IPS DF 6.9 (cell line): ENCODE results near the gene ITGA11.

Experiments used
- DNase-seq: peaks from one replicate; pipeline ENCODE4 v3.0.0-alpha.2; 2013; ENCODE audit warnings: low read depth, low spot score
- H3K27ac ChIP-seq: one replicate; pipeline ENCODE4 v1.5.1; 2013; ENCODE audit warnings: low read length, control low read depth
- H3K27me3 ChIP-seq: 2 replicates; pipeline ENCODE4 v1.6.1; 2013; ENCODE audit warnings: mild to moderate bottlenecking, low read length; ENCODE audit not compliant: control insufficient read depth, insufficient read depth
- H3K36me3 ChIP-seq: 2 replicates; pipeline ENCODE4 v1.6.1; 2013; ENCODE audit warnings: low read length; ENCODE audit not compliant: control insufficient read depth, insufficient read depth
- H3K4me1 ChIP-seq: 2 replicates; pipeline ENCODE4 v1.6.1; 2013; ENCODE audit warnings: low read length; ENCODE audit not compliant: control insufficient read depth, insufficient read depth
- H3K4me3 ChIP-seq: 2 replicates; pipeline ENCODE4 v1.5.1; 2013; ENCODE audit warnings: mild to moderate bottlenecking, low read length
- H3K9me3 ChIP-seq: 2 replicates; pipeline ENCODE4 v1.6.1; 2013; ENCODE audit warnings: low read length, inconsistent platforms; ENCODE audit not compliant: control insufficient read depth, insufficient read depth
- WGBS: extraction: QIAGEN DNeasy Blood & Tissue Kit; methylation state at CpG from one replicate; pipeline ENCODE4 v1.1.7; 2013; ENCODE audit warnings: mixed read lengths, missing lambda C conversion rate; ENCODE audit not compliant: insufficient read length, insufficient coverage; 5-methylcytosine and 5-hydroxymethylcytosine counted together

The ITGA11 gene

DNA sequence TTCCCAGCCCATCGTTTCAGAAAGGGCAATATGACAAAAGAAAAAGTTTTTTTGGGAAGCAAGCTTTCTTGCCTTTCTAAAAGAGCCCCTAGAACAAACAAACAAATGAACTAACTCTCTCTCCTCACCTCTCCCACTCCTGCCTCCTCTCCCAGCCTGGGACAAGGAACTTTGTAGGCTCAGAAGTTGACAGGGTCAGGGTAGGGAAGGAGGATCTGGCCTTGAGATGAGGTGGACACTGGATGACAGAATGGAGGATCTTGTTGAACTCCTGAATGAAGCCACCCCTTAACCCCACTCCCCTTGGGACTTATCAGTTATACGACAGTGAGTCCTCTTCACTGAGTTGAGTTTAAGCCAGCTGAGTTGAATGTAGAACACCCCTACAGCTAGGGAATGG, 1.6 kb upstream of the ITGA11 start:
- no CpG with 5 or more reads among the region's 2 CpGs for WGBS
- no peak overlapping the region for H3K4me3 ChIP-seq
- H3K36me3 ChIP-seq = no peaks in the 10 kb centered on the region
- H3K27ac ChIP-seq = no peak overlapping the region
- H3K4me1 ChIP-seq = no peaks in the 10 kb centered on the region
- H3K27me3 ChIP-seq = peaks cover 39% of the 10 kb centered on the region
- no peak for DNase-seq
- H3K9me3 ChIP-seq = no peaks in the 10 kb centered on the region

DNA sequence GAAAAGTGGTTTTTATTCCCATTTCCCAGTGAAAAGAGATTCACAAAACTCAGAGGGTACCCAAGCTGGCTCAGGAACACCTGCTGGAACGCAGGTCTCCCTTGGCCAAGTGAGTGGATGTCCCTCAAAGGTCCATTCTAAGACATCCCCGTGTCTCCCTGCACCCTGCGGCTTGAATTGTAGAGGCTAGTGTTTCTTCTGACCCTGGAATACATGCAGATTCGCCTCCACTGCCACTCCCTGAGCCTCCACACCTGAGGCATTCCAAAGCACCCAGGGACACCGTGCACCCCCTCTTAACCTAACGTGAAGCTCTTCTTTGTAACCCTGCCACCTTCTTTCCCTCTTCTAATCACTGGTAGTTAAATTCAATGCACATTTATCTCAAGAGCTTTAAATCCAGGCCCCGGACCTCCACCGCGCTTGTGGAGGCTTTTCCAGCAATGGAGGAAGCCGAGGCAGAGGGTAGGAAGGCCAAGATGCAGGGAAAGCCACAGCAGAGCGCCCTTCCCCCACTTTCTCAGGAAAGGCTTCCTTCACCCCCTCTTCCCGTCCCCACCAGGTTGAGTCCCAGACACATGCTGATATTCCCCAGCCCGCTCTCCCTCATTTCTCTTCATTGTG, 590 bp upstream of the ITGA11 start:
- peaks cover 39% of the 10 kb centered on the region for H3K27me3 ChIP-seq
- no peak overlapping the region for H3K27ac ChIP-seq
- H3K9me3 ChIP-seq = no peaks in the 10 kb centered on the region
- no peaks in the 10 kb centered on the region for H3K36me3 ChIP-seq
- no CpG with 5 or more reads among the region's 13 CpGs for WGBS
- no peaks in the 10 kb centered on the region for H3K4me1 ChIP-seq
- DNase-seq = no peak
- H3K4me3 ChIP-seq = no peak overlapping the region

- H3K27me3 ChIP-seq = peaks cover 39% of the 10 kb centered on the region
- H3K4me1 ChIP-seq = no peaks in the 10 kb centered on the region
- H3K9me3 ChIP-seq = no peaks in the 10 kb centered on the region
- no peak overlapping the region for H3K27ac ChIP-seq
- WGBS = no CpG with 5 or more reads among the region's 69 CpGs
- no peak for DNase-seq
- H3K4me3 ChIP-seq = peak overlapping the region; percentile 34; the same call in 1 of the 2 replicates
- H3K36me3 ChIP-seq = no peaks in the 10 kb centered on the region
Observed at GRCh38 chr15:68431037-68431791, 749 bp downstream of the ITGA11 start.

GRCh38 chr15:68430471-68431036, 1.4 kb downstream of the ITGA11 start:
- Histone ChIP-seq H3K9me3 (no peaks in the 10 kb centered on the region), H3K4me3 (no peak overlapping the region), H3K27ac (no peak overlapping the region), H3K36me3 (no peaks in the 10 kb centered on the region), H3K4me1 (no peaks in the 10 kb centered on the region), H3K27me3 (peaks cover 39% of the 10 kb centered on the region)
- no peak for DNase-seq
- WGBS = no CpG with 5 or more reads among the region's 12 CpGs

- Histone ChIP-seq H3K36me3 (no peaks in the 10 kb centered on the region), H3K4me3 (no peak overlapping the region), H3K27ac (no peak overlapping the region), H3K4me1 (no peaks in the 10 kb centered on the region), H3K9me3 (no peaks in the 10 kb centered on the region), H3K27me3 (peaks cover 39% of the 10 kb centered on the region)
- no peak for DNase-seq
- no CpG with 5 or more reads among the region's 5 CpGs for WGBS
Observed at GRCh38 chr15:68429691-68430470, 2.1 kb downstream of the ITGA11 start.

- Histone ChIP-seq H3K36me3 (no peaks in the 10 kb centered on the region), H3K27me3 (peaks cover 39% of the 10 kb centered on the region), H3K4me1 (no peaks in the 10 kb centered on the region), H3K27ac (no peak overlapping the region), H3K4me3 (no peak overlapping the region), H3K9me3 (no peaks in the 10 kb centered on the region)
- no peak for DNase-seq
- no CpG with 5 or more reads among the region's 2 CpGs for WGBS
Observed at GRCh38 chr15:68428431-68428940, 3.5 kb downstream of the ITGA11 start.

DNA sequence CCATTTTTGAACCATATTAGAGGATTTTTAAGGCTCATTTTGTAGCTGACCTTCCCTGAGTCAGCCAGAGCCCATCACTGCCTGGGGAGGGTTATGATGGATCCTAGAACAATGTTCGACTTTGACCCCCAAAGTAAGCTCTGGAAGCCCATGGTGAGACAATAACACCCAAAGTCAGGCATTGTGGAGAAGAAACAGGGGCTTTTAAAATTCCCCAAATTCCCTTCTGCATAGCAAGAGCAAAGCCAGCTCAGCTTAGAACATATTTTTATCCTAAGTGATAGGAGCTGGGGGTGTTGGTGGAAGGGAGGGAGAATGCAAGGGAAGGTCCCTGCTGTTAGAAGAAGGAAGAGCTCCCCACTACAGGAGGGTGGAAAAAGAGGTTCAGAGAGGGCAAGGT, 4.0 kb downstream of the ITGA11 start:
- no CpG with 5 or more reads among the region's 1 CpG for WGBS
- DNase-seq = no peak
- Histone ChIP-seq H3K4me3 (no peak overlapping the region), H3K4me1 (no peaks in the 10 kb centered on the region), H3K36me3 (no peaks in the 10 kb centered on the region), H3K27me3 (peaks cover 36% of the 10 kb centered on the region), H3K27ac (no peak overlapping the region), H3K9me3 (no peaks in the 10 kb centered on the region)

DNA sequence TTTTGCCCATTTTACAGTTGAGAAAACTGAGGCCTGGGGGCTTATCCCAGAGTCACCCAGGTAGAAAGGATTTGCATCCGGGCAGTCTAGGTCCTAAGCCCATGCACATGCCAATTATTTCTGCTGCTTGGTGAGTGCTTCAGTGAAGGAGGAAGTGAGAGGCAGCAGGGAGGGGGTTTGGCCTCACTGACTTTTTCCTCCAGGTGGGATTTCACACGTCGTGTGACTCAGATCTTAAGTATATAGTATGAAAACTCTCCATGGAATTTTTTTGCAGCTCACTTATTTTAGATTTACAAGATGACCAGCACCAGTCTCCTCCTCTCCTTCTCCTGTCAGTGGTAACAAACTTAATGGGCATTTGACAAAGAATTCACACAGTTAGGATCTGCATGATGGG, 4.6 kb downstream of the ITGA11 start:
- Histone ChIP-seq H3K27me3 (peaks cover 30% of the 10 kb centered on the region), H3K36me3 (no peaks in the 10 kb centered on the region), H3K4me1 (no peaks in the 10 kb centered on the region), H3K27ac (no peak overlapping the region), H3K4me3 (no peak overlapping the region), H3K9me3 (no peaks in the 10 kb centered on the region)
- WGBS = no CpG with 5 or more reads among the region's 3 CpGs
- no peak for DNase-seq

DNA sequence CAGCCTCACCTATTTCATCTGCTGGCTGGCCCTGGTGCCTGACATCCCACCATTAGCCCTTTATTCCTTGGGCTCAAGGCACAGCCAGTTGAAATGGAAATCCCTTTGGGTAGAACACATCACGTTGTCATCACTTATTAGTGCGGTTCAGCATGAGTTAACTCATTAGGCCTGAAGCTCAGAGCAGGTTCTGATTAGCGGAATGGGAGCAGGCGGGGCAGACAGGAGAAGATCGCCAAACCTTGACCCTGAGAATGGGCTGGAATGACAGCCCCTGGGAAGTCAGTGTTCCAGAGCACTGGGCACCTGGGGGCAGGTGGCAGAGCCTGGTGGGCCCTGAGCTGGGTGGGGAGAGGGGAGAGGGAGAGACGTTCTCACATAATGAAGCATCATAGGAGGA, 5.8 kb downstream of the ITGA11 start:
- Histone ChIP-seq H3K27me3 (peaks cover 20% of the 10 kb centered on the region), H3K27ac (no peak overlapping the region), H3K9me3 (no peaks in the 10 kb centered on the region), H3K4me3 (no peak overlapping the region), H3K4me1 (peaks cover 2% of the 10 kb centered on the region), H3K36me3 (no peaks in the 10 kb centered on the region)
- no peak for DNase-seq
- WGBS = no CpG with 5 or more reads among the region's 6 CpGs

- no peak for DNase-seq
- WGBS = no CpG with 5 or more reads among the region's 9 CpGs
- Histone ChIP-seq H3K4me3 (no peak overlapping the region), H3K4me1 (peaks cover 2% of the 10 kb centered on the region), H3K27me3 (peaks cover 15% of the 10 kb centered on the region), H3K27ac (no peak overlapping the region), H3K36me3 (no peaks in the 10 kb centered on the region), H3K9me3 (no peaks in the 10 kb centered on the region)
Observed at GRCh38 chr15:68425428-68426060, 6.4 kb downstream of the ITGA11 start.
